Fibroblast of pulmonary artery (primary cell): ENCODE data around the gene PAX5.

Experiments
- DNase-seq: peaks from one replicate; pipeline ENCODE4 v3.0.0-alpha.2; 2010; ENCODE audit warnings: low read depth
- H3K4me3 ChIP-seq: replicated peaks from 2 replicates; pipeline ENCODE4 v1.5.1; 2011; ENCODE audit warnings: low read depth, mild to moderate bottlenecking, control low read depth, low read length, moderate library complexity
- CTCF ChIP-seq: IDR thresholded peaks from 2 replicates; pipeline ENCODE4 v1.5.1; 2011; ENCODE audit warnings: mild to moderate bottlenecking, control low read depth, low read length, inconsistent platforms; ENCODE audit errors: missing control alignments

PAX5 gene

GRCh38 chr9:36813154-36813553 lies 220.9 kb downstream of the PAX5 start:
- H3K4me3 ChIP-seq: no peak overlapping the region
- TF ChIP-seq CTCF: no peak
- no peak for DNase-seq

GRCh38 chr9:36812556-36812955 lies 221.5 kb downstream of the PAX5 start:
- DNase-seq: no peak
- no peak for TF ChIP-seq CTCF
- no peak overlapping the region for H3K4me3 ChIP-seq

GRCh38 chr9:36808251-36808650 lies 225.8 kb downstream of the PAX5 start:
- TF ChIP-seq CTCF: no peak
- no peak for DNase-seq
- no peak overlapping the region for H3K4me3 ChIP-seq

GRCh38 chr9:36803961-36804360 lies 230.1 kb downstream of the PAX5 start:
- H3K4me3 ChIP-seq: no peak overlapping the region
- TF ChIP-seq CTCF: no peak
- no peak for DNase-seq

- peak; percentile 27 for DNase-seq
- no peak for TF ChIP-seq CTCF
- H3K4me3 ChIP-seq: no peak overlapping the region
Measured at GRCh38 chr9:36802201-36802920, 231.7 kb downstream of the PAX5 start.

GRCh38 chr9:36800455-36800854 lies 233.6 kb downstream of the PAX5 start:
- no peak overlapping the region for H3K4me3 ChIP-seq
- DNase-seq: no peak
- no peak for TF ChIP-seq CTCF
